GM19193 (cell line): ENCODE results near the gene TTLL6.

Experiments used
- POLR2A ChIP-seq: IDR thresholded peaks from 4 replicates; pipeline ENCODE4 v1.6.1; 2011; ENCODE audit not compliant: insufficient read depth, insufficient read length; ENCODE audit errors: extremely low read depth

Gene TTLL6

GRCh38 chr17:48816774-48817590 is at the start of gene TTLL6:
TTLL6 (minus strand) TSS chr17:48817229; CDS start chr17:48817072, 157 bp downstream.
- TF ChIP-seq POLR2A = no peak

- no peak for TF ChIP-seq POLR2A
These were observed 43.4 kb upstream of the TTLL6 start for GRCh38 chr17:48860456-48860855.

GRCh38 chr17:48860034-48860433 is 43.0 kb upstream of the TTLL6 start:
- TF ChIP-seq POLR2A = no peak

GRCh38 chr17:48856122-48856821 is 39.2 kb upstream of the TTLL6 start:
- no peak for TF ChIP-seq POLR2A

- TF ChIP-seq POLR2A = no peak
These were observed 37.9 kb upstream of the TTLL6 start for GRCh38 chr17:48854774-48855476.

GRCh38 chr17:48850792-48851323 is 33.8 kb upstream of the TTLL6 start:
- TF ChIP-seq POLR2A = no peak

- TF ChIP-seq POLR2A = no peak
These were observed 26.3 kb upstream of the TTLL6 start for GRCh38 chr17:48843187-48843900.

- TF ChIP-seq POLR2A = no peak
These were observed 25.7 kb upstream of the TTLL6 start for GRCh38 chr17:48842746-48843145.

- no peak for TF ChIP-seq POLR2A
These were observed 24.4 kb upstream of the TTLL6 start for GRCh38 chr17:48841395-48841831.

GRCh38 chr17:48840441-48840840 is 23.4 kb upstream of the TTLL6 start:
- TF ChIP-seq POLR2A = no peak

- TF ChIP-seq POLR2A = no peak
These were observed 18.9 kb upstream of the TTLL6 start for GRCh38 chr17:48835971-48836370.

- TF ChIP-seq POLR2A = no peak
These were observed 17.9 kb upstream of the TTLL6 start for GRCh38 chr17:48834973-48835372.

- no peak for TF ChIP-seq POLR2A
These were observed 14.5 kb upstream of the TTLL6 start for GRCh38 chr17:48831549-48831883.

GRCh38 chr17:48830840-48831548 is 14.0 kb upstream of the TTLL6 start, which contains the start of gene CALCOCO2:
CALCOCO2 (plus strand) TSS chr17:48831035; CDS start chr17:48841708, 10,673 bp downstream.
- peak; percentile 67 for TF ChIP-seq POLR2A
